ENCODE results near the gene USP25. TPM values are rescaled to one million over a fixed set of nuclear protein-coding genes. Genes with fewer than 3 reads are reported as not detected.

The USP25 gene
- total RNA-seq, 1 donor: 15.3 TPM

DNA sequence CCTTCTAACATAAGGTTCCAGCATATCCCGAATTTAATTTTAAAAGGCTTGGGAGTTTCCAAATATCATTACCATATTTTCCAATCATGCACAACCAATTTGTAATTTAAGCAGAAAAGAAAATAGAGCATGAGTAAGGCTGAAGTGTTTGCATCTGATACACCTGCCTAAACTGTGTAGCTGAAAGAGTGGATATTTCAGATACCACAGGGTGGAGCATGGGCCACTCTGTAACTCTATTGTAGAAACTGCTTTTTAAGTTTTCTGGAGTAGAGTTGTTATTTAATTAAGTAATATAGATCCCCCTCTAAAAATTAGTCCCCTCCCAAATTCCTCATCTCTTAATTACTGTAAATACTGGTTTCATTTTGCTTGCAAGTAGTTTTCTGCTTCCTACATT is 199.8 kb downstream of the USP25 start:
- DNase-seq (ENCODE audit: low read depth in 2 of 3, low spot score in 2 of 3): no peak
